ENCODE data around the gene LRRC3.

- TF ChIP-seq, protein P1, sequence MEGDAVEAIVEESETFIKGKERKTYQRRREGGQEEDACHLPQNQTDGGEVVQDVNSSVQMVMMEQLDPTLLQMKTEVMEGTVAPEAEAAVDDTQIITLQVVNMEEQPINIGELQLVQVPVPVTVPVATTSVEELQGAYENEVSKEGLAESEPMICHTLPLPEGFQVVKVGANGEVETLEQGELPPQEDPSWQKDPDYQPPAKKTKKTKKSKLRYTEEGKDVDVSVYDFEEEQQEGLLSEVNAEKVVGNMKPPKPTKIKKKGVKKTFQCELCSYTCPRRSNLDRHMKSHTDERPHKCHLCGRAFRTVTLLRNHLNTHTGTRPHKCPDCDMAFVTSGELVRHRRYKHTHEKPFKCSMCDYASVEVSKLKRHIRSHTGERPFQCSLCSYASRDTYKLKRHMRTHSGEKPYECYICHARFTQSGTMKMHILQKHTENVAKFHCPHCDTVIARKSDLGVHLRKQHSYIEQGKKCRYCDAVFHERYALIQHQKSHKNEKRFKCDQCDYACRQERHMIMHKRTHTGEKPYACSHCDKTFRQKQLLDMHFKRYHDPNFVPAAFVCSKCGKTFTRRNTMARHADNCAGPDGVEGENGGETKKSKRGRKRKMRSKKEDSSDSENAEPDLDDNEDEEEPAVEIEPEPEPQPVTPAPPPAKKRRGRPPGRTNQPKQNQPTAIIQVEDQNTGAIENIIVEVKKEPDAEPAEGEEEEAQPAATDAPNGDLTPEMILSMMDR (conservative IDR thresholded peaks at IDR 0.05; ENCODE audit: low read length): no peak
- TF ChIP-seq EZH2phosphoT487 (IDR thresholded peaks at IDR 0.05; ENCODE audit: borderline replicate concordance): no peak
Observed at GRCh38 chr21:44450402-44450801, 4.9 kb upstream of the LRRC3 start.
